ENCODE data around the gene SDK2.
A peak's percentile ranks its signal among the peaks of the same experiment; 100 is the strongest.
"Not testable (repeated sequence)": the region's sequence is repeated elsewhere in the genome, so short reads cannot be mapped to it uniquely, and the experiment has no call there.

GRCh38 chr17:73369817-73370490, 274.3 kb downstream of the SDK2 start:
- not testable (repeated sequence) for TF ChIP-seq POLR2A (IDR thresholded peaks at IDR 0.05)
- TF ChIP-seq, protein P1, sequence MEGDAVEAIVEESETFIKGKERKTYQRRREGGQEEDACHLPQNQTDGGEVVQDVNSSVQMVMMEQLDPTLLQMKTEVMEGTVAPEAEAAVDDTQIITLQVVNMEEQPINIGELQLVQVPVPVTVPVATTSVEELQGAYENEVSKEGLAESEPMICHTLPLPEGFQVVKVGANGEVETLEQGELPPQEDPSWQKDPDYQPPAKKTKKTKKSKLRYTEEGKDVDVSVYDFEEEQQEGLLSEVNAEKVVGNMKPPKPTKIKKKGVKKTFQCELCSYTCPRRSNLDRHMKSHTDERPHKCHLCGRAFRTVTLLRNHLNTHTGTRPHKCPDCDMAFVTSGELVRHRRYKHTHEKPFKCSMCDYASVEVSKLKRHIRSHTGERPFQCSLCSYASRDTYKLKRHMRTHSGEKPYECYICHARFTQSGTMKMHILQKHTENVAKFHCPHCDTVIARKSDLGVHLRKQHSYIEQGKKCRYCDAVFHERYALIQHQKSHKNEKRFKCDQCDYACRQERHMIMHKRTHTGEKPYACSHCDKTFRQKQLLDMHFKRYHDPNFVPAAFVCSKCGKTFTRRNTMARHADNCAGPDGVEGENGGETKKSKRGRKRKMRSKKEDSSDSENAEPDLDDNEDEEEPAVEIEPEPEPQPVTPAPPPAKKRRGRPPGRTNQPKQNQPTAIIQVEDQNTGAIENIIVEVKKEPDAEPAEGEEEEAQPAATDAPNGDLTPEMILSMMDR (IDR thresholded peaks at IDR 0.05): peak; percentile 86 to 99 (median 90)
